Testis (tissue), 3 donors: ENCODE measurements around the gene SZT2. TPM values are rescaled to one million over a fixed set of nuclear protein-coding genes. Genes with fewer than 3 reads are reported as not detected.
"Not testable (repeated sequence)": the region's sequence is repeated elsewhere in the genome, so short reads cannot be mapped to it uniquely, and the experiment has no call there.

ENCODE experiments used
- DNase-seq: peaks from one replicate; pipeline ENCODE4 v3.0.0-alpha.2; 2019
- H3K27ac ChIP-seq, 2 donors: fragments of 200-600 bp; sonication (generic); one replicate each; pipeline ENCODE4 v1.5.1; 2019
- H3K27me3 ChIP-seq: fragments of 200-600 bp; sonication (generic); one replicate; pipeline ENCODE4 v1.5.1; 2019
- H3K36me3 ChIP-seq: fragments of 200-600 bp; sonication (generic); one replicate; pipeline ENCODE4 v1.5.1; 2017; ENCODE audit warnings: low read depth; ENCODE audit errors: missing control alignments
- H3K4me1 ChIP-seq: fragments of 200-600 bp; sonication (generic); one replicate; pipeline ENCODE4 v1.5.1; 2019
- H3K4me3 ChIP-seq, 2 donors: fragments of 200-600 bp; sonication (generic); one replicate each; pipeline ENCODE4 v1.5.1; 2017 to 2019
- H3K9me3 ChIP-seq: fragments of 200-600 bp; sonication (generic); one replicate; pipeline ENCODE4 v1.5.1; 2017
- CTCF ChIP-seq, 3 experiments: fragments of 450-650 bp in 2 of 3; fragments of 200-600 bp in 1 of 3; sonication (generic) in 1 of 3; IDR thresholded peaks; one replicate each; pipeline ENCODE4 v1.5.1; 2016 to 2019; ENCODE audit warnings: antibody characterized with exemption in 3 of 3, mild to moderate bottlenecking in 2 of 3, moderate library complexity in 1 of 3
- POLR2A ChIP-seq: fragments of 450-650 bp; IDR thresholded peaks from one replicate; pipeline ENCODE4 v1.6.1; 2017; ENCODE audit warnings: antibody characterized with exemption, mild to moderate bottlenecking, moderate library complexity
- WGBS, 2 donors: methylation state at CpG; one replicate each; pipeline ENCODE4 v1.1.5; 2018; 5-methylcytosine and 5-hydroxymethylcytosine counted together
- intact Hi-C: fragments of 100-400 bp; cut with DNase I; formaldehyde crosslinking; loops from one replicate; pipeline ENCODE4 v1.15.1; 2023; ENCODE audit warnings: low total_unique reads
- microRNA-seq, 2 donors: library from miRNA; unstranded; fragments of <30 nt; microRNA quantifications; one replicate each; pipeline ENCODE4, GENCODE V29; 2016; ENCODE audit warnings: borderline number of aligned reads in 2 of 2, borderline replicate concordance in 1 of 2
- polyA plus RNA-seq: library from polyadenylated mRNA; stranded (reverse); fragments of 350-450 nt; fragmentation: Illumina TruSeq; extraction: RNeasy Lipid Tissue Mini Kit (QIAGEN cat#74804); gene quantifications from one replicate; pipeline ENCODE4 v1.2.3, GENCODE V29; 2014; ENCODE audit warnings: low read depth, low replicate concordance; ENCODE audit not compliant: insufficient read depth
- small RNA-seq, 2 donors: library from RNA; depleted of rRNA; stranded (forward); fragments of <200 nt; gene quantifications; one replicate each; pipeline ENCODE3, GENCODE V24; 2016
- total RNA-seq, 2 donors: library from RNA; depleted of rRNA; stranded (reverse); fragments of >200 nt; gene quantifications; one replicate each; pipeline ENCODE4 v1.2.3, GENCODE V29; 2016

Gene SZT2
- total and polyA plus RNA-seq, 3 donors from 2014 or later = 40.0 to 115 (median 90.1) TPM

GRCh38 chr1:43499898-43500297, 110.2 kb downstream of the SZT2 start:
- H3K9me3 ChIP-seq = no peaks in the 10 kb centered on the region
- H3K27me3 ChIP-seq = no peaks in the 10 kb centered on the region
- DNase-seq = no peak
- no peaks in the 10 kb centered on the region for H3K36me3 ChIP-seq
- no peak for TF ChIP-seq POLR2A
- TF ChIP-seq CTCF (IDR thresholded peaks at IDR 0.05) = no peak
- intact Hi-C loops = no loop called here
- 77 to 84% methylated on average over 6 of the region's 6 CpGs for WGBS, 2 donors
- H3K4me3 ChIP-seq = no peak overlapping the region
- no peaks in the 10 kb centered on the region for H3K4me1 ChIP-seq
- no peak overlapping the region for H3K27ac ChIP-seq

GRCh38 chr1:43501806-43502205, 112.1 kb downstream of the SZT2 start:
- WGBS, 2 donors = 79% methylated on average over 19 of the region's 33 CpGs; no CpG with 5 or more reads in 1 of the 2 donors
- H3K36me3 ChIP-seq, H3K4me1 ChIP-seq: not testable (repeated sequence)

GRCh38 chr1:43503534-43503933, 113.8 kb downstream of the SZT2 start:
- no peak overlapping the region for H3K27ac ChIP-seq
- H3K36me3 ChIP-seq = no peaks in the 10 kb centered on the region
- intact Hi-C loops = no loop called here
- no peaks in the 10 kb centered on the region for H3K4me1 ChIP-seq
- DNase-seq = no peak
- H3K27me3 ChIP-seq = no peaks in the 10 kb centered on the region
- 83 to 90% methylated on average over 8 of the region's 8 CpGs for WGBS, 2 donors
- no peak for TF ChIP-seq POLR2A
- TF ChIP-seq CTCF (IDR thresholded peaks at IDR 0.05) = no peak
- H3K9me3 ChIP-seq = no peaks in the 10 kb centered on the region
- no peak overlapping the region for H3K4me3 ChIP-seq

More at GRCh38 chr1:43501806-43502205, 112.1 kb downstream of the SZT2 start:
- DNase-seq, H3K9me3 ChIP-seq, H3K27me3 ChIP-seq, H3K4me3 ChIP-seq, intact Hi-C loops, H3K27ac ChIP-seq: not testable (repeated sequence)

Small RNA genes within 50 kb of the gene (microRNA-seq; reads per million reads assigned to microRNA genes)
- gene MIR6734 (3.5 to 4.2 reads per million in 2 donors), gene MIR6735 (1.4 reads per million in 2 donors)

Small RNA genes within 50 kb of the gene (small RNA-seq; reads per million reads assigned to genes)
- gene MIR6735 = 0 reads per million in 2 donors

Other genes with a start within 250 kb of the SZT2 start
- gene EBNA1BP2, start 217.6 kb upstream of the SZT2 start, total RNA-seq = 10 to 100 TPM; 74.0 to 81.7 TPM
- 87.9 TPM for gene EBNA1BP2, start 217.6 kb upstream of the SZT2 start, polyA plus RNA-seq
- gene CFAP57, start 217.6 kb upstream of the SZT2 start, total RNA-seq = 10 to 100 TPM; 16.6 to 22.9 TPM
- gene CFAP57, start 217.6 kb upstream of the SZT2 start, polyA plus RNA-seq = 38.7 TPM
- 1 to 10 TPM in 1 of 2 donors, under 1 TPM in 1; 0.71 to 2.0 TPM for gene TMEM125, start 119.9 kb upstream of the SZT2 start, total RNA-seq
- gene TMEM125, start 119.9 kb upstream of the SZT2 start, polyA plus RNA-seq = 2.2 TPM
- under 1 TPM in 1 of 2 donors, not detected in 1; 0.25 TPM for gene C1orf210, start 104.3 kb upstream of the SZT2 start, total RNA-seq
- 0.71 TPM for gene C1orf210, start 104.3 kb upstream of the SZT2 start, polyA plus RNA-seq
- gene TIE1, start 88.9 kb upstream of the SZT2 start, total RNA-seq = 10 to 100 TPM; 10.5 to 16.8 TPM
- 10.9 TPM for gene TIE1, start 88.9 kb upstream of the SZT2 start, polyA plus RNA-seq
- gene MPL, start 52.1 kb upstream of the SZT2 start, total RNA-seq = under 1 TPM; 0.47 to 0.56 TPM
- 0.32 TPM for gene MPL, start 52.1 kb upstream of the SZT2 start, polyA plus RNA-seq
- 10 to 100 TPM; 44.7 to 48.6 TPM for gene CDC20, start 30.9 kb upstream of the SZT2 start, total RNA-seq
- 135 TPM for gene CDC20, start 30.9 kb upstream of the SZT2 start, polyA plus RNA-seq
- 10 to 100 TPM; 30.6 to 40.1 TPM for gene ELOVL1, start 21.9 kb upstream of the SZT2 start, total RNA-seq
- gene ELOVL1, start 21.9 kb upstream of the SZT2 start, polyA plus RNA-seq = 51.5 TPM
- 10 to 100 TPM; 43.2 to 49.4 TPM for gene MED8, start 99 bp upstream of the SZT2 start, total RNA-seq
- 46.5 TPM for gene MED8, start 99 bp upstream of the SZT2 start, polyA plus RNA-seq
- 10 to 100 TPM; 21.2 to 35.5 TPM for gene HYI, start 64.0 kb downstream of the SZT2 start, total RNA-seq
- gene HYI, start 64.0 kb downstream of the SZT2 start, polyA plus RNA-seq = 20.1 TPM
- 10 to 100 TPM; 43.1 to 45.4 TPM for gene PTPRF, start 141.0 kb downstream of the SZT2 start, total RNA-seq
- 51.0 TPM for gene PTPRF, start 141.0 kb downstream of the SZT2 start, polyA plus RNA-seq